ENCODE data around the gene TMEM87A.

TMEM87A gene

GRCh38 chr15:42202653-42203052, 70.6 kb downstream of the TMEM87A start:
- DNase-seq (ENCODE audit: low read depth), result no peak

GRCh38 chr15:42201801-42202200, 71.4 kb downstream of the TMEM87A start:
- no peak for DNase-seq (ENCODE audit: low read depth)

- no peak for DNase-seq (ENCODE audit: low read depth)
Measured at GRCh38 chr15:42199126-42199525, 74.1 kb downstream of the TMEM87A start.

DNA sequence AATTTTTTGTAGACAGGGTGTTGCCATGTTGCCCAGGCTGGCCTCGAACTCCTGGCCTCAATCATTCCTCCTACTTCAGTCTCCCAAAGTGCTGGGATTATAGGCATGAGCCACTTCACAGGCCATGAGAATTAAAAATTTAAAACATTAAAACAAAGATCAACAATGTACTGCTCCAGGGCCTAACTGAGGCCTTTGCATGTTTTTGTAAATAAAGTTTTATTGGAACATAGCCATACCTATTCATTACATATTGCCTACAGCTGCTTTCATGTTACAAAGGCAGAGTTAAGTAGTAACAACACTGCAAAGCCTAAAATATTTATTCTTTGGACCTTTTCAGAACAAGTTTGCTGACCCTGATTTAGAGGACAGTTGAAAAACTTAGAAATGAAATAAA, 74.7 kb downstream of the TMEM87A start:
- no peak for DNase-seq (ENCODE audit: low read depth)

DNA sequence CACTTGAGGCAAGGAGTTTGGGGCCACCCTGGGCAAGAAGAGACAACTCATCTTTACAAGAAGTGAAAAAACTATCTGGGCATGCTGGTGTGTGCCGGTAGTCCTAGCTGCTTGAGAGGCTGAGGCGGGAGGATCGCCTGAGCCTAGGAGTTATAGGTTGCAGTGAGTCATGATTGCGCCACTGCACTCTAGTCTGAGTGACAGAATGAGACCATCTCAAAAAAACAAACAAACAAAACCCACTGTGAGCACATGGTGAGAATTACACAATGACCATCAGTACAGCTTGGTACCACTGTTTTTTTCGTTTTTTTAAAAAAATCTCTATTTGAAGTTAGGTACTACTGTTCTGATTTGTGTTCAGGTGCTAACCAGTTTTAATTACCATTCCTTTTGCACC, 78.7 kb downstream of the TMEM87A start:
- DNase-seq (ENCODE audit: low read depth), result peak; percentile 60

DNA sequence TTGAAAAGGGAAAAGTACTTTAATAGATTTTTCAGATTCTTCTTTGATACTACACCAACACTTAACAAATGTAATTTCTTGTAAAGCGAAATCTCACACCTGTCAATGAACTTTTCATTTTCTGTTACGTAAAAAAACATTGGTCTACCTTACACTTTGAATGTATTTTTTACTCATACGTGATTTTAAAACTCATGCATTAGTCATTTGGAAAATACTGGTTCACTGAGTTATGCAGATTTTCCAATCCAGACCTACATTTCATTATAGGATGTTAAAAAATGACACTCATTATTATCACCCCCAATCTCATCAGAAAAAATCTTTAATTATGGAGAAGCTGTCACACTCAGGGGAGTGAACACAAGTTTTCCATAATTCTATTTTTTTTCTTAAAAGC, 79.8 kb downstream of the TMEM87A start:
- DNase-seq (ENCODE audit: low read depth), result no peak

DNA sequence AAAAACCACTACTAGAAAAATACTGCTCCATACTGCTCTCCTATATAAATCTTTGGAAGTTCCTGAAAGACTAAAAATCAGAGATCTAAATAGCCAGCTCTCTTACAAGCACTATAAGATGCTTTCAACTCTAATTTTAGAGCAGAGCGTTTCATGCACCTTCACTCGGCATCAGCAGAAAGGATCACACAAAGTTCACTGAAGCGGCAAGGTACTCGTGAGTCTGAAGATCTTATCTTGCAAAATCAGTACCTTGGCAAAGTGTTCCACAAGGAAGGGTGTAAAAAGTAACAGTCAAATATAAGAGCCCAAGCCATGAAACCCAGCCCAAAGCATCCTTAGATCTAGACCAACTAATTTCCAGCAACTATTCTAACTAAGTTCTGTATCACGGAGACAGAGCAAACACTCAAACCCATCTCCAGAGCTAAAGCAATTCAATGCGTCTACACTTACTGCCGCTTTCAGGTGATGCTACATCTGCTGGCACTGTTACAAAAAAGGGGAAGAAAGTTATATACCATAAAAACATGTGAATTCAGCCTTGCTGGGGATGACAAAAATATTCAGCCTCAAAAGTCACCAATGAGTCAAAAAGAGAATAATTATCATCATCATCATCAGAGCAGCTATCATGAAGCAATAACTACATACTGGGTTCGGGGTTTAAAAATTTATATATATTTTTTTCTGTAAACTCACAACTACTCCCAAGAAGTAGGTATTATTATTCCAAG, 81.5 kb downstream of the TMEM87A start:
- DNase-seq (ENCODE audit: low read depth), result no peak

GRCh38 chr15:42190370-42190769, 82.9 kb downstream of the TMEM87A start:
- DNase-seq (ENCODE audit: low read depth), result no peak

DNA sequence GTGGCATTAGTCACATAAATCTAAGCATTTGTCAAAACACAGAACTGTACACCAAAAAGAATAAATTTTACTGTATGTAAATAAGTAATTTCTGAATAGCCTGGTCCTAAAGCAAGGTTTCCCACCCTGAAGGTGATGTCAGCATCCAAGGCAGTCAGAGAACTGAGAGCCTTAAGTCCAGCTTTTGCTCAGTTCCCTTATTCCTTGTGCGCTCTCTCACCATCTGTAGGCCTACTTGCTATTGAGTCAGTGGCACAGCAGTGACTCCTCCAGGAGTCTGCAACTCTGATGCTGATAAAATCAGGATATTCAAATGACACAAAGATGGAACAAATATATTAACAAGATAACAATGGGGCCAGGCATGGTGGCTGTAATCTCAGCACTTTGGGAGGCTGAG, 87.4 kb downstream of the TMEM87A start:
- no peak for DNase-seq (ENCODE audit: low read depth)

- DNase-seq (ENCODE audit: low read depth), result no peak
Measured at GRCh38 chr15:42184736-42185135, 88.5 kb downstream of the TMEM87A start.

GRCh38 chr15:42184296-42184695, 88.9 kb downstream of the TMEM87A start:
- no peak for DNase-seq (ENCODE audit: low read depth)

DNA sequence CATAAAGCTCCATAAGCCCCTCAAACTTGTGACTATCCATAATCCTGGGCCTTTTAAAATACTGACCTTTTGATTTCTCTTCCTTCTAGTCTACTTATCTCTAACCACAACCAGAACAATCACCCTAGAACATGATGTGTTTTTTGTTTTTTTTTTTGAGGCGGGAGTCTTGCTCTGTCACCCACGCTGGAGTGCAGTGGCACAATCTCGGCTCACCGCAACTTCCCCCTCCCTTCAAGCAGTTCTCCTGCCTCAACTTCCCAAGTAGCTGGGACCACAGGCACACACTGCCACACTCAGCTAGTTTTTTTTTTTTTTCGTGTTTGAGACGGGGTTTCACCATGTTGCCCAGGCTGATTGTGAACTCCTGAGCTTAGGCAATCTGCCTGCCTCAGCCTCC, 90.3 kb downstream of the TMEM87A start:
- DNase-seq (ENCODE audit: low read depth), result no peak

- DNase-seq (ENCODE audit: low read depth), result no peak
Measured at GRCh38 chr15:42182328-42182886, 90.8 kb downstream of the TMEM87A start.

GRCh38 chr15:42178056-42178455, 95.2 kb downstream of the TMEM87A start:
- no peak for DNase-seq (ENCODE audit: low read depth)

- no peak for DNase-seq (ENCODE audit: low read depth)
Measured at GRCh38 chr15:42175671-42176070, 97.6 kb downstream of the TMEM87A start.

DNA sequence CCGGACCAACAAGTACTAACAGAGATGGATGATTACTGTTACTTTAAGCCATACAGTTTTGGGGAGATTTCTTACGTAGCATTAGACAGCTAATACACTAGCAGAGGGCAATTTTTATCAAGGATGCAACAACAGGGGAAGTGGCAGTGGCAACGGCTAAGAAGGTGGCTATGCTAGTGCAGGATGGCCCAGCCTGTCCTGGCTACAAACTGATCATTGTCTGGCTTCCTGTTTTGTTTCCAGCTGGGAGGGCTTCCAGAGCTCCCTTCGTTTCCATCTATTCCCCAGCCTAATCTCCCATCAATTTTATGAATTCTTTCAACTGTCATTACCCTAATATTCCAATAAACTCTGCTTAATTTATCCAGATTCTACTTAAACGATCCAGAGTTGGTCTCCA, 100.8 kb downstream of the TMEM87A start:
- DNase-seq (ENCODE audit: low read depth), result no peak

GRCh38 chr15:42171795-42172194, 101.4 kb downstream of the TMEM87A start:
- DNase-seq (ENCODE audit: low read depth), result no peak

- DNase-seq (ENCODE audit: low read depth), result no peak
Measured at GRCh38 chr15:42171122-42171521, 102.1 kb downstream of the TMEM87A start.

DNA sequence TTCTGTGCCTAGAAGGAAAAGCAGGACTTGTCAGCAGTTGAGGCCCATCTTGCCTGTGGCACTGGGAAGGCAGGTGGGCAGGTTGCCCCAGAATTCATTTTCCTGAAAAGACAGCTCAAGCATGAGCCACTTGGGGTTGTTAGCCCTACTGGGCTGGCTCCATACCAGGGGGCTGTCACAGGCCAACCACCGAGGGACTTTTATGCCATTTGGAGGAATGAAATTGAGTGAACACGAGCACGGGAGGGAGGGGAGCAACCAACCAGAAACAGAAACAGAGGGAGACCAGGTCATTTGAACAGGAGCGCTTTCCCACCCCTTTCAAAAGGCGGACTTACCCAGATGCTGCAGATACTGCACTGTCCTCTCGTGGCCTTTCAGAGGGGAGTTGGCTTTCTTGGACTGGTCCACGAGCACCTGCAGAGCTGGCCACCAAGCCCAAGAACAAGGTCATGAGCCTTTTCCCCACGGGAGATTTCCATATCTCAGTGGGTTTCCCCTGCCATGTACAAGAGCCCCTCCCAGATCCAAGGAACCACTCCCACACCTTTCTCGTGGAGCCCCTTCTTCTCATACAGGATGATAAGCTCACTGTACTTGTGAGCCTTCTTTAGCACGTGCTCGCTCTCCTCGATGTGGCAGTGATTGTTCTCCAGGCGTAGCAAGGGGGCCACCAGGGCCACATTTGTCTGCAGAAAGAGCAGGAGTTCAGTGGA, 106.8 kb downstream of the TMEM87A start:
- no peak for DNase-seq (ENCODE audit: low read depth)

- DNase-seq (ENCODE audit: low read depth), result no peak
Measured at GRCh38 chr15:42165106-42165505, 108.1 kb downstream of the TMEM87A start.

- no peak for DNase-seq (ENCODE audit: low read depth)
Measured at GRCh38 chr15:42163947-42164550, 109.2 kb downstream of the TMEM87A start.

DNA sequence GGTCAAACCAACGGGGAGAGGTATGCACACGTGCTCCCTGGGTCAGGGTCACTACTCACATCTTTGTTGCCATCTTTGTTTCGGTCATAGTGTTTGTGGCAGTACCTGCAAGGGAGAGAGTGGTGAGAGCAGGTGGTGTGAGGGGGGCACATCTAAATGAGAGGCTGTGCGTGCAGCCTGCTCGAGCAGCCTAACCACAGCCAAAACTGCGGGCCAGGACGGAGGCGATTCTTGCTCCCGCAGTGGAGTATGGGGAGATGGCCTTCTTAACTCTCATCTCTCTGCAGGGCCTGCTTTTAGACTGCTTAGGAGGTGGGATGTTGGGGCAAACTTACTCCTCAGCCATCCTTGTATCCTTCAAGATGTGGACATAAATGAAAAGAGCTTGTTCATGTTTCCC, 109.9 kb downstream of the TMEM87A start:
- DNase-seq (ENCODE audit: low read depth), result no peak

Measured in fibroblast of the conjunctiva (primary cell).